CD4-positive, alpha-beta T cell treated with Interleukin-4 for 1 hour (primary cell): ENCODE measurements around the gene HTT.
A peak's percentile ranks its signal among the peaks of the same experiment; 100 is the strongest.
"Not testable (repeated sequence)": the region's sequence is repeated elsewhere in the genome, so short reads cannot be mapped to it uniquely, and the experiment has no call there.

Source experiments
- DNase-seq, 2 donors: peaks; one replicate each; pipeline ENCODE4 v3.0.0-alpha.2; 2020 to 2022

The HTT gene

GRCh38 chr4:3085948-3086670, 11.6 kb downstream of the HTT start:
- no peak for DNase-seq

- no peak for DNase-seq
Observed at GRCh38 chr4:3087115-3087797, 12.8 kb downstream of the HTT start.

- no peak for DNase-seq
Observed at GRCh38 chr4:3091464-3091863, 17.0 kb downstream of the HTT start.

- DNase-seq = not testable (repeated sequence)
Observed at GRCh38 chr4:3094701-3095100, 20.2 kb downstream of the HTT start.

- DNase-seq = no peak
Observed at GRCh38 chr4:3096202-3096601, 21.7 kb downstream of the HTT start.

- DNase-seq = no peak
Observed at GRCh38 chr4:3098346-3098745, 23.9 kb downstream of the HTT start.

- DNase-seq = peak; percentile 84
Observed at GRCh38 chr4:3106339-3107186, 32.1 kb downstream of the HTT start.

- DNase-seq = no peak
Observed at GRCh38 chr4:3107271-3107670, 32.8 kb downstream of the HTT start.

GRCh38 chr4:3107691-3108121, 33.2 kb downstream of the HTT start:
- DNase-seq = no peak

- no peak for DNase-seq
Observed at GRCh38 chr4:3108211-3108610, 33.7 kb downstream of the HTT start.

GRCh38 chr4:3111461-3111860, 37.0 kb downstream of the HTT start:
- DNase-seq = no peak

GRCh38 chr4:3112201-3112600, 37.7 kb downstream of the HTT start:
- DNase-seq = no peak

- no peak for DNase-seq
Observed at GRCh38 chr4:3112609-3113469, 38.4 kb downstream of the HTT start.

GRCh38 chr4:3114377-3114776, 39.9 kb downstream of the HTT start:
- no peak for DNase-seq

- no peak for DNase-seq
Observed at GRCh38 chr4:3115637-3116270, 41.3 kb downstream of the HTT start.

GRCh38 chr4:3116955-3117354, 42.5 kb downstream of the HTT start:
- DNase-seq = no peak

- DNase-seq = no peak
Observed at GRCh38 chr4:3118312-3118711, 43.8 kb downstream of the HTT start.

GRCh38 chr4:3119464-3119863, 45.0 kb downstream of the HTT start:
- no peak for DNase-seq

GRCh38 chr4:3121110-3121509, 46.6 kb downstream of the HTT start:
- no peak for DNase-seq

GRCh38 chr4:3121596-3121995, 47.1 kb downstream of the HTT start:
- no peak for DNase-seq

- DNase-seq = no peak
Observed at GRCh38 chr4:3122081-3122563, 47.6 kb downstream of the HTT start.

- no peak for DNase-seq
Observed at GRCh38 chr4:3123181-3123671, 48.7 kb downstream of the HTT start.
